GM20000 (cell line): ENCODE data around the gene CCR1.

ENCODE experiments used
- DNase-seq: peaks from one replicate; pipeline ENCODE4 v3.0.0; 2012; ENCODE audit warnings: low spot score
- TF ChIP-seq, protein P1 (sequence below): IDR thresholded peaks from 2 replicates; pipeline ENCODE4 v1.5.1; 2012; ENCODE audit warnings: mild to moderate bottlenecking, control low read depth; ENCODE audit errors: extremely low read depth, missing control alignments

Gene CCR1

DNA sequence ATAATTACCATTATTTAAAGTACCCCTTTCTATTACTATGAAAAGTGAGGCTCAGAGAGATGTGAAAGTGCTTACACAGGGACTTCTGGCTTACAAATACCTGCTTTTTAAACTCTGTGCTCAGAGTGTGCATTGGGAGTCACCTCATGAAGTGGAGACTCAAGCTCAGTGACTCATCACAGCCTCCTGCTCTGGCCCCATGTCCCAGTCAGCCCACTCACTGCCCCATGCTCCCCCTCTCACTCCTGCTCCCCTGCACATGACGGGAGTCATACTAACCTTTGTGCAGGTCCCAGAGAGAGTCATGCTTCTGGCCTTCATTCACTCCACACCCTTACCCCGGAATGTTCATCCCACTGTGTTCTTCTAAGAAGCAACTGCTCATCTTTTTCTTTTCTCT lies 20.2 kb downstream of the CCR1 start:
- peak; percentile 46 for DNase-seq
- TF ChIP-seq, protein P1, sequence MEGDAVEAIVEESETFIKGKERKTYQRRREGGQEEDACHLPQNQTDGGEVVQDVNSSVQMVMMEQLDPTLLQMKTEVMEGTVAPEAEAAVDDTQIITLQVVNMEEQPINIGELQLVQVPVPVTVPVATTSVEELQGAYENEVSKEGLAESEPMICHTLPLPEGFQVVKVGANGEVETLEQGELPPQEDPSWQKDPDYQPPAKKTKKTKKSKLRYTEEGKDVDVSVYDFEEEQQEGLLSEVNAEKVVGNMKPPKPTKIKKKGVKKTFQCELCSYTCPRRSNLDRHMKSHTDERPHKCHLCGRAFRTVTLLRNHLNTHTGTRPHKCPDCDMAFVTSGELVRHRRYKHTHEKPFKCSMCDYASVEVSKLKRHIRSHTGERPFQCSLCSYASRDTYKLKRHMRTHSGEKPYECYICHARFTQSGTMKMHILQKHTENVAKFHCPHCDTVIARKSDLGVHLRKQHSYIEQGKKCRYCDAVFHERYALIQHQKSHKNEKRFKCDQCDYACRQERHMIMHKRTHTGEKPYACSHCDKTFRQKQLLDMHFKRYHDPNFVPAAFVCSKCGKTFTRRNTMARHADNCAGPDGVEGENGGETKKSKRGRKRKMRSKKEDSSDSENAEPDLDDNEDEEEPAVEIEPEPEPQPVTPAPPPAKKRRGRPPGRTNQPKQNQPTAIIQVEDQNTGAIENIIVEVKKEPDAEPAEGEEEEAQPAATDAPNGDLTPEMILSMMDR = no peak

DNA sequence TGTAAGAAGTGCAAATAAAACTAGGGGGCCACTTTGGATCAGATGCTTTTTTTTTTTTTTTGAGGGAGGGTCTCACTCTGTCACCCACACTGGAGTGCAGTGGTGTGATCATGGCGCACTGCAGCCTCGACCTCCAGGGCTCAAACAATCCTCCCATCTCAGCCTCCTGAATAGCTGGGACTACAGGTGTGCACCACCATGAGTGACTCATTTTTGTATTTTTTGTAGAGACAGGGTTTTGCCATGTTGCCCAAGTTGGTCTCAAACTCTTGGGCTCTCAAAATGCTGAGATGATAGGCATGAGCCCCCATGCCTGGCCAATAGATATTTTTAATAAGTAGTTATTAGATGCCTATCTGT lies 20.8 kb downstream of the CCR1 start:
- DNase-seq = no peak

DNA sequence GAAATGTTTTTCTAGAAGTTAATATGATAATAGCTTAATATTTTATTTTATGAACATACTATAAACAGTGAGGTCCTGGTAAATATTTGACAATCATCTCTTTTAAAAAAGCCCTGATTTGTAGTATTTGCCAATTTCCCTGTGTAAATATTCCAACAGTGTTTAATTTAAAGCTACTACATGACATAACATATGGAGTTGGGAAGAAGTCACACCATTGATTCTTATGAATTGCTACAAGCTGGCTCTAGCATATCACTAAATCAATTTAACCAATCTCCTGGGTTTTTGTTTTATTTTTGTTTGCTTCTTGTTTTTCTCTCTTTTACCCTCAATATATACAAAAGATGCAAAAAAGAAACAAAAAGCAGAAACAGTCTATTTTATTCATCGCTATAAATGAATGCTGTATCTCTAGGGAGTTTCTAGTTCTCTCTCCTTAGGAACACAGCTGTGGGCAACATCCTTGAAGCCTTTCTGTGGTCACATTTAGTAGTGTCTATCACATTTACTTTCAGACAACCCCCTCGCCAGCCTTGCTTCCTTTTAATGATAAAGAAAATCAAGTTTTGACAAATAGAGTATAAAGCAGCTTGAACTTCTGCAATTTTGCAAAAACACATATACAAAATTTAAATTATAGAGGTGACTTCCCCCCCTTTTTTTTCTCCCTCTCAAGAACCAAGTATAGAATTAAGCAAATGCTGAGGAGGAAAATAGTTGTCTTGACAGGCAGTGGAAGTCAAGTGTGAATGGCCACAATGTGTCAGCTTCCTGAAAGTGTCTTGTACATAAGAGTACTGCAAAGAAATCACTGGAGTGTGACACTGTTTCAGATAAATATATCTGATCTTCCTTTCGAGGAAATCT lies 21.4 kb downstream of the CCR1 start:
- TF ChIP-seq, protein P1 = no peak
- peak; percentile 65 for DNase-seq

More for the DNA sequence above, 20.8 kb downstream of the CCR1 start:
- TF ChIP-seq, protein P1 = no peak

DNA sequence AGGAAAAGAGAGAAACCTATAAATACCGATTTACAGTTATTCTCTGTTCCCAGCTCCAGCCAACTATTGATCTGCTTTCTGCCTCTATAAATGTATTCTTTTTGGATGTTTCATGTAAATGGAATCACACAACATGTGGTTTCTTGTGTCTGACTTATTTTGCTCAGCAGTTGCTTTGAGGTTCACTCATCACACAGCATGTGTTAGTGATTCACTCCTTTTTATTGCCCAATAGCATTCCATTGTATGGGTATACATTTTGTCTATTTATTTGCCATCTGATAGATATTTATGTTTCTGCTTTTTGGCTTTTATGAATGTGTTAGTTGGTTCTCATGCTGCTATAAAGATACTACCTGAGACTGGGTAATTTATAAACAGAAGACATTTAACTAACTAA lies 23.6 kb downstream of the CCR1 start:
- TF ChIP-seq, protein P1 = no peak
- no peak for DNase-seq

DNA sequence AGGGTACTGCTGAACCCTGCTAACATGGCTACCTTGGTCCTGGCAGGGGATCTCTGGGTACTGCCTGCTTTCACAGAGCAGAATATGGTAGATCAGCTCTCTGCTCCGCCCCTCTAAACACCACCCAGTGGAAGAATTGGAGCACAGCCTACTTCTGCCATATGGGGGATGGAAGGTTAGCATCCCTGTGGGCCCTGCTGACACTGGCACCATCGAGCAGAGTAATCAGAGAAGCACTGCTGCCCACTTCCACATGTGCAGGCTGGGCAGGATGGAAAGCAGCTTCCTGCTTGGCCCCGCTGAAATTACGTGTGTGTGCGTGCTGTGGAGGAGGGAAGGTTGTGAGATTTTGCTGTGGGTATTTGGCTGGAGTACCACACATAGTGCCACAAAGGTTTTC lies 24.8 kb downstream of the CCR1 start:
- DNase-seq = no peak
- TF ChIP-seq, protein P1 = no peak

DNA sequence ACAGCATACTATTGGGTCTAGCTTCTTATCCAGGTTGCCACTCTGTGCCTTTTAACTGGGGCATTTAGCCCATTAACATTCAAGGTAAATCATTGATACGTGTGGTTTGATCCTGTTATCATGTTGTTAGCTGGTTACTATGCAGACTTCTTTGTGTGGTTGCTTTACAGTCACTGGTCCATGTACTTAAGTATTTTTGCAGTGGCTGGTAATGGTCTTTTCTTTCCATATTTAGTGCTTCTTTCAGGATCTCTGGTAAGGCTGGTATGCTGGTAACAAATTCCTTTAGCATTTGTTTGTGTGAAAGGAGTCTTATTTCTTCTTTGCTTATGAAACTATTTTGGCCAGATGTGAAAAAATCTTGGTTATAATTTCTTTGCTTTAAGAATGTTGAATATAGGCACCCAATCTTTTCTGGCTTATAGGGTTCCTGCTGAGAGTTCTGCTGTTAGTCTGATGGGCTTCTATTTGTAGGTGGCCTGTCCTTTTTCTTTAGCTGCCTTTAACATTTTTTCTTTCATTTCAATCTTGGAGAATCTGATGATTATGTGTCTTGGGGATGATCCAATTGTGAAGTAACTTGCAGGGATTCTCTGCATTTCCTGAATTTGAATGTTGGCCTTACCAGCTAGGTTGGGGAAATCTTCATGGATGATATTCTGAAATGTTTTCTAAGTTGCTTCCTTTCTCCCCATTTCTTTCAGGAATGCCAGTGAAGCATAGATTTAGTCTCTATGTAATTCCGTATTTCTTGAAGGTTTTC lies 39.3 kb downstream of the CCR1 start:
- TF ChIP-seq, protein P1 = no peak
- DNase-seq = no peak

DNA sequence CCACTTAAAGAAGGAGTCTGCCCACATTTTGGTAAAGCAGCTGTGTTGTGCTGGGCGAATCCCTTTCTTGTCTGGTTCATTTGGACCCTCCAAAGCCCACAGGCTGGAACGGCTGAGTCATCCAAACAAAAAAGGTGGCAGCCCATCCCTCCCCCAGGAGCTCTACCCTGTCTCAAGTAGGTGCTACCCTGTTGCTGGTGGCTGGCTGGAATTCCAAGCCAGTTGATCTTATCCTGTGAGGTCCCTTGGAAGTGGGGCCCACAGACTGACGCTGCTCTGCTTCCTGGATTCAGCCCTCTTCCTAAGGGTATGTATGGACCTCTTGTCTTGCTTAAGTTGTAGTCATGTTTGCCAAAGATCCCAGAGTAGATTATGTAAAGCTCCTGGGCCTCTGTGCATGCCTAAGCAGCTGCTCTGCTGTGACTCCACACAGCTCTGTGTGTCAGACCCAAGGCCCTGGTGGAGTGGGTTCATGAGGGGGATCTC lies 44.5 kb downstream of the CCR1 start:
- no peak for DNase-seq
- TF ChIP-seq, protein P1 = no peak
